Muscle of back (tissue), 10 donors: ENCODE measurements around the gene PSMA2. TPM values are rescaled to one million over a fixed set of nuclear protein-coding genes. Genes with fewer than 3 reads are reported as not detected.

Source experiments
- polyA plus RNA-seq, 10 donors: library from polyadenylated mRNA; unstranded; fragments of 120-200 nt; gene quantifications; one replicate each; pipeline ENCODE4 v1.2.1, GENCODE V29; 2013; ENCODE audit not compliant: insufficient read length in 10 of 10

PSMA2 gene
- polyA plus RNA-seq, 10 donors = 114 to 150 (median 127) TPM

Other genes with a start within 250 kb of the PSMA2 start
- gene C7orf25, start 20.1 kb downstream of the PSMA2 start, polyA plus RNA-seq = 1 to 10 TPM; 1.0 to 2.6 (median 1.7) TPM
- 10 to 100 TPM; 38.9 to 55.5 (median 48.3) TPM for gene MRPL32, start 202 bp upstream of the PSMA2 start, polyA plus RNA-seq
- 1 to 10 TPM in 1 of 10 donors, under 1 TPM in 9; 0.03 to 2.1 (median 0.19) TPM for gene HECW1, start 180.5 kb upstream of the PSMA2 start, polyA plus RNA-seq